Activated CD4-positive, alpha-beta T cell treated with anti-CD3 and anti-CD28 coated beads, Interleukin-2, amount 10 ng/mL, durations not matched to agents 24 days and 14 days (primary cell): ENCODE measurements around the gene SDK2. TPM values are rescaled to one million over a fixed set of nuclear protein-coding genes. Genes with fewer than 3 reads are reported as not detected.

Source experiments
- DNase-seq: peaks from one replicate; pipeline ENCODE4 v3.0.0; 2022
- H3K27ac Mint-ChIP-seq: one replicate; pipeline ENCODE4 v1.8.0; 2022; ENCODE audit warnings: mild to moderate bottlenecking, mixed read lengths
- H3K27me3 Mint-ChIP-seq: one replicate; pipeline ENCODE4 v1.8.0; 2022; ENCODE audit warnings: mixed read lengths
- H3K36me3 Mint-ChIP-seq: one replicate; pipeline ENCODE4 v1.8.0; 2022; ENCODE audit warnings: low read depth, mild to moderate bottlenecking, mixed read lengths
- H3K4me1 Mint-ChIP-seq: one replicate; pipeline ENCODE4 v1.8.0; 2021; ENCODE audit warnings: mixed read lengths
- H3K4me3 Mint-ChIP-seq: one replicate; pipeline ENCODE4 v1.8.0; 2022; ENCODE audit warnings: mild to moderate bottlenecking, moderate library complexity, mixed read lengths
- H3K9me3 Mint-ChIP-seq: one replicate; pipeline ENCODE4 v1.8.0; 2021; ENCODE audit warnings: mixed read lengths
- intact Hi-C: fragments of 100-400 bp; cut with micrococcal nuclease; formaldehyde crosslinking; loops from one replicate; pipeline ENCODE4 v1.15.1; 2023
- total RNA-seq: library from RNA; stranded (reverse); gene quantifications from 2 replicates; pipeline ENCODE4 v1.2.3, GENCODE V29; 2022

SDK2 gene
- total RNA-seq, 1 donor from 2014 or later: 0.42 TPM

DNA sequence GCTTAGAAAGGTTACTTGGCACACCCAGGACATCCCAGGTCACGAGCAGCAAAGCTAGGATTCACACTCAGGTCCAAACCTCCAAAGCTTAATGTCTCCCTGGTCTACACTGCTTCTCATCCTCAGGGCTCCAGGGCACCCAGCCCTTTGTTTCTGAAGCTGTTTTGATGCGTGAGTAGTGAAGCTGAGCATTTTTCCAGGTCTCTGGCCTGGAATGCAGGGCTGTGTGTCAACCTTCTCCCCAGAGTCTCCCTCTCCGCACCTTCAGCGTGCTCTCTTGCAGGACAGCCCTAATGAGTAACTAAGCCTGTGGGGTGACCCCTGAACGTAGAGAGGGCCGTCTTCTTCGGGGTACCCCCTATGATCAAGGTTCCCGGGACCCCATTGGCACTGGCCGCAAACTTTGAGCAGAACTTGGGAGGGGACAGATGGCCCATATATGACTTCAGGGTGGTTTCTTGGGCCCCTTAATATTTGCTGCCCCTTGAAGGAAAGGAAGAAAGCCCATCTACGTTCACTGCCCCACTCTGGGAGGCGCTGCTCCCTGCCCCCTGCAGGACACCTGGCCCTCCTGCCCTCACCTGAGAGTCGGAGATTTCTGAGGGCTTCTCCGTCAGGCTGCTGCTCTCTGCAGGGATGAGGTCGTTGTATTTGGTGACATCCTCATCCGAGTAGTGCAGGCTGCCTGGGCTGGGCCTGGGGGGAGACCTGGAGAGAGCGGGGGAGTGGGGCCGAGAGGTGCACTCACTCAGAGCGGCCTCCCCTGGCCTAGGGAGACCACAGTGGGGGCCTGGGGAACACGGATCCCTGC lies 296.0 kb downstream of the SDK2 start:
- no peak overlapping the region for H3K27ac Mint-ChIP-seq

GRCh38 chr17:73347351-73347750 lies 296.9 kb downstream of the SDK2 start:
- no peak overlapping the region for H3K27ac Mint-ChIP-seq
- no peaks in the 10 kb centered on the region for H3K4me1 Mint-ChIP-seq
- intact Hi-C loops: no loop called here
- no peak for DNase-seq
- H3K27me3 Mint-ChIP-seq: no peaks in the 10 kb centered on the region
- H3K9me3 Mint-ChIP-seq: no peaks in the 10 kb centered on the region
- H3K36me3 Mint-ChIP-seq: no peaks in the 10 kb centered on the region
- no peak overlapping the region for H3K4me3 Mint-ChIP-seq

More for the DNA sequence above, 296.0 kb downstream of the SDK2 start:
- no peak for DNase-seq
- Mint-ChIP-seq H3K4me3 (no peak overlapping the region), H3K9me3 (no peaks in the 10 kb centered on the region), H3K4me1 (no peaks in the 10 kb centered on the region), H3K36me3 (no peaks in the 10 kb centered on the region), H3K27me3 (no peaks in the 10 kb centered on the region)
- intact Hi-C loops: no loop called here

- intact Hi-C loops: no loop called here
- Mint-ChIP-seq H3K4me1 (no peaks in the 10 kb centered on the region), H3K4me3 (no peak overlapping the region), H3K27ac (no peak overlapping the region), H3K9me3 (no peaks in the 10 kb centered on the region), H3K27me3 (no peaks in the 10 kb centered on the region), H3K36me3 (no peaks in the 10 kb centered on the region)
- no peak for DNase-seq
These were observed 297.6 kb downstream of the SDK2 start for GRCh38 chr17:73346501-73347162.

DNA sequence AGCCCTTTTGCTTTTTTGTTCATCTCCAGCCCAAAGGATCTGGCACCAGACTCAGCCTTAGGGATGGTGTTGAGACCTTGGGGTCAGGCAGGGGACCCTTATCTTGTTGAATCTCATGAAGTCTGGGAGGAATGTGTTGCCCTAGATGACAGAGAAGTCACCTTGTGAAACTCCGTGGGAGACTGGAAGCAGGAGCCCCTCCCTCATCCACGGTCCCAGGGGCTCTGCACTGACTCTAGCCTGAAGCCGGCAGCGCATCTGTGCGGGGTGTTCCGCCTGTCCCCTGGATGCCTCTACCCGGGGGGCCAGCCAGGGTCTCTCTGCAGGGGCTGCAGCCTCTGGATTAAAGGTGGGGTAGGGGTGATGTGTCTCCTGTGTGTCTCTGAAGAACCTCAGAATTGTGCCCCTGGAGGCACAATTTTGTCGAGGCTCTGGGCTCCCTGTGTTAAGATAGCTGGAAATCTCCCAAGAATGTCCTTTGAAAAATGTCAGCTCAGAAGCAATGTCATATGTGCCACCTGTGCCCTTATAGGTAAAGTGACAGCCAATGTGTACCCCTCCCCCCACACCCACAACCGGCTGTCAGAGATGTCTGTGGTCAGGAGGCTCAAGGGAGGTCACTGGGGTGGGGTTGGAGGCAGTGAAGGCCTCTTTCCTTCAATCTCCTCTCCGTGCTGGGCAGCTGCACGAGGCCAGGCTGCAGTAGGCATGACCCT lies 300.3 kb downstream of the SDK2 start:
- no peaks in the 10 kb centered on the region for H3K27me3 Mint-ChIP-seq
- H3K9me3 Mint-ChIP-seq: no peaks in the 10 kb centered on the region
- H3K4me3 Mint-ChIP-seq: no peak overlapping the region
- H3K27ac Mint-ChIP-seq: no peak overlapping the region
- no peak for DNase-seq
- no peaks in the 10 kb centered on the region for H3K36me3 Mint-ChIP-seq
- peaks cover 2% of the 10 kb centered on the region for H3K4me1 Mint-ChIP-seq
- intact Hi-C loops: no loop called here

DNA sequence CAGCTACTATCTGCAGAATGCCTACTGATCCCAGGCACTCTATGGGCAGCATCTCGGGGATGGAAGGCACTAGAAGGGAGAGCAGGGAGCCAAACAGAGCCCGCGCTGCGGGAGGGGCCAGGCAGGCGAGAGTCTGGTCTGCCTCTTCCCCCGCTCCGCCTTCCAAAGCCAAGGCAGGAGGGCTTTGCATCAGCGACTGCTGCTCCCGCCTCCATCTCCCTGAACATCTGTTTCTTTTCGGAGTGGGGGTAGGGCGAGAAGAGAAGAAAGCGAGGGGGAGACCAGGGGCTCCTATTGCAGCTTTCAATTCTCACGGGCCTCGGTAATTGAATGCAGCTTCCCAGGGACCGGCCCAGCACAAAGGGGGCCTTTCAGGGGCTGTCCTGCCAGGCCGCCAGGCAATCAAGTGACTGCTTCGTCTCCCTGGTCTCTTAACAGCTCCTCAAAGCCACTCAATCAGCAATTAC lies 301.0 kb downstream of the SDK2 start:
- DNase-seq: no peak
- Mint-ChIP-seq H3K27ac (no peak overlapping the region), H3K9me3 (no peaks in the 10 kb centered on the region), H3K36me3 (no peaks in the 10 kb centered on the region), H3K27me3 (no peaks in the 10 kb centered on the region), H3K4me3 (no peak overlapping the region), H3K4me1 (peaks cover 2% of the 10 kb centered on the region)
- intact Hi-C loops: no loop called here

- no peak for DNase-seq
- intact Hi-C loops: no loop called here
- Mint-ChIP-seq H3K4me1 (peaks cover 2% of the 10 kb centered on the region), H3K4me3 (no peak overlapping the region), H3K27ac (no peak overlapping the region), H3K27me3 (no peaks in the 10 kb centered on the region), H3K9me3 (no peaks in the 10 kb centered on the region), H3K36me3 (no peaks in the 10 kb centered on the region)
These were observed 301.6 kb downstream of the SDK2 start for GRCh38 chr17:73342541-73343167.

- H3K27ac Mint-ChIP-seq: no peak overlapping the region
- H3K9me3 Mint-ChIP-seq: no peaks in the 10 kb centered on the region
These were observed 302.2 kb downstream of the SDK2 start for GRCh38 chr17:73342050-73342522.

GRCh38 chr17:73341350-73342049 lies 302.7 kb downstream of the SDK2 start:
- Mint-ChIP-seq H3K4me1 (peaks cover 2% of the 10 kb centered on the region), H3K36me3 (no peaks in the 10 kb centered on the region), H3K4me3 (no peak overlapping the region), H3K27me3 (no peaks in the 10 kb centered on the region), H3K27ac (no peak overlapping the region), H3K9me3 (no peaks in the 10 kb centered on the region)
- no peak for DNase-seq
- intact Hi-C loops: no loop called here

More at GRCh38 chr17:73342050-73342522, 302.2 kb downstream of the SDK2 start:
- peaks cover 2% of the 10 kb centered on the region for H3K4me1 Mint-ChIP-seq
- no peak for DNase-seq
- H3K4me3 Mint-ChIP-seq: no peak overlapping the region
- intact Hi-C loops: no loop called here
- no peaks in the 10 kb centered on the region for H3K36me3 Mint-ChIP-seq
- no peaks in the 10 kb centered on the region for H3K27me3 Mint-ChIP-seq

DNA sequence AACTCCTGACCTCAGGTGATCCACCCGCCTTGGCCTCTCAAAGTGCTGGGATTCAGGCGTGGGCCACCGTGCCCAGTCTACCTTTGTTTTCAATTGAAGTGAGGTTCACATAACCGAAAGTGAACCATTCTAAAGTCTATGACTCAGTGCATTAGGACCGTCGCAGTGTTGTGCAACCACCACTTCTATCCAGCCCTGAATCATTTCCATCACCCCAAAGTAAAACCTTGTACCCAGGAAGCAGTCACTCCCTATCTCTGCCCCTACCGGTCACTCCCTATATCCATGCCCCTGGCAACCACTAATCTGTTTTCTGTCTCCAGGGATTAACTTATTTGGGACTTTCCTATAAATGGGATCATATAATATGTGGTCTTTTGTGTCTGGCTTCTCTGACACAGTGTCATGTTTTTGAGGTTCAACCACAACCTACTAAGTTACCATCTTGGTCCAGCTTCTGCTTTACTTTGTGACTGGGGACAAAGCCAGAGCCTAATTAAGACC lies 304.1 kb downstream of the SDK2 start:
- DNase-seq: no peak
- Mint-ChIP-seq H3K36me3 (no peaks in the 10 kb centered on the region), H3K4me3 (no peak overlapping the region), H3K27me3 (no peaks in the 10 kb centered on the region), H3K4me1 (peaks cover 2% of the 10 kb centered on the region), H3K9me3 (no peaks in the 10 kb centered on the region), H3K27ac (no peak overlapping the region)
- intact Hi-C loops: no loop called here

GRCh38 chr17:73338566-73339197 lies 305.6 kb downstream of the SDK2 start:
- peaks cover 2% of the 10 kb centered on the region for H3K4me1 Mint-ChIP-seq
- H3K27me3 Mint-ChIP-seq: no peaks in the 10 kb centered on the region
- no peak for DNase-seq
- H3K9me3 Mint-ChIP-seq: no peaks in the 10 kb centered on the region
- H3K36me3 Mint-ChIP-seq: no peaks in the 10 kb centered on the region
- no peak overlapping the region for H3K4me3 Mint-ChIP-seq
- intact Hi-C loops: no loop called here
- no peak overlapping the region for H3K27ac Mint-ChIP-seq

DNA sequence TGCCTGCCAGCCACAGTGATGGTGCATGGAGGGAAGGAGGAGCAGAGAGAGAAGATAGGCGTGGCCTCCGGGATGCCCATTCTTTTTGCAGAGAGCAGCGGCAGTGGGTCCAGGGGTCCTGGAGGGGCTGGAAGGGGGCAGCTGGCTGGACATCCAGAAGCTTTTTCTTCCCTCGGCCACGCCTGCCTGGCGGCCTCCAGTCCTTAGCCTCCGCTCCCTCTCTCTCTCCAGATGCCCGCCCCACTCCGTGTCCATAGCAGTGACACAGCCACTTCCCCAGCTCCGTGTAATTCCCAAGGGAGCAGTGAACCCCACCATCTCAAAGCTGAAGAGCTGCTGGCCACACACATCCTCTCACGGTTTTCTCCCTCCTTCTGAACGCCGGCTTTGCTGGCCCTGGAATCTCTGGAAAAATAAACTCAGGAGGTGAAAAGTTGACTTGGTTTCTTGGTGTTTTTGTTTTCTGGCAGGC lies 306.2 kb downstream of the SDK2 start:
- H3K27ac Mint-ChIP-seq: no peak overlapping the region
- no peaks in the 10 kb centered on the region for H3K9me3 Mint-ChIP-seq
- H3K4me1 Mint-ChIP-seq: peaks cover 2% of the 10 kb centered on the region
- H3K36me3 Mint-ChIP-seq: no peaks in the 10 kb centered on the region
- DNase-seq: no peak
- H3K4me3 Mint-ChIP-seq: no peak overlapping the region
- intact Hi-C loops: no loop called here
- H3K27me3 Mint-ChIP-seq: no peaks in the 10 kb centered on the region

DNA sequence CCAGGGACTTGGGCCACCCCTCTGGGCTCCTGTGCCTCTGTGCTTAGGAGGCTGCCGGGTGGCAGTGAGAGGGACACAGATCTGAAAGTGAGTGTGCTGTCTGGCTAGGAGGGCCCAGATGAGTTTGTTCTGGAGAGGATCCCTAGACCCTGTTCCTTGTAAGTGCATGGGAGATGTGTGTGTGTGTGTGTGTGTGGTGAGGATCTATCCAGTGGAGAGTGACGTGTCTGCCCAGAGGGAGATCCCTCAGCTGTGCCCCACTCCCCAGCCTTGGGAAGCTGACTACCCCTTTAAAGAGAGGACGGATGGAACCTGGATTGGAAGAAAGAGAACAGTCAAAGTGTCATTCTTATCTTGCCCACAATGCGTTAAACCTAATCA lies 306.9 kb downstream of the SDK2 start:
- intact Hi-C loops: no loop called here
- Mint-ChIP-seq H3K4me3 (no peak overlapping the region), H3K36me3 (no peaks in the 10 kb centered on the region), H3K27me3 (no peaks in the 10 kb centered on the region), H3K4me1 (peaks cover 2% of the 10 kb centered on the region), H3K27ac (no peak overlapping the region), H3K9me3 (no peaks in the 10 kb centered on the region)
- no peak for DNase-seq
